ENCODE results near the gene CLEC16A.
"Not testable (repeated sequence)": the region's sequence is repeated elsewhere in the genome, so short reads cannot be mapped to it uniquely, and the experiment has no call there.

CLEC16A gene

GRCh38 chr16:11217651-11218603 lies 273.6 kb downstream of the CLEC16A start:
- TF ChIP-seq, protein P1, sequence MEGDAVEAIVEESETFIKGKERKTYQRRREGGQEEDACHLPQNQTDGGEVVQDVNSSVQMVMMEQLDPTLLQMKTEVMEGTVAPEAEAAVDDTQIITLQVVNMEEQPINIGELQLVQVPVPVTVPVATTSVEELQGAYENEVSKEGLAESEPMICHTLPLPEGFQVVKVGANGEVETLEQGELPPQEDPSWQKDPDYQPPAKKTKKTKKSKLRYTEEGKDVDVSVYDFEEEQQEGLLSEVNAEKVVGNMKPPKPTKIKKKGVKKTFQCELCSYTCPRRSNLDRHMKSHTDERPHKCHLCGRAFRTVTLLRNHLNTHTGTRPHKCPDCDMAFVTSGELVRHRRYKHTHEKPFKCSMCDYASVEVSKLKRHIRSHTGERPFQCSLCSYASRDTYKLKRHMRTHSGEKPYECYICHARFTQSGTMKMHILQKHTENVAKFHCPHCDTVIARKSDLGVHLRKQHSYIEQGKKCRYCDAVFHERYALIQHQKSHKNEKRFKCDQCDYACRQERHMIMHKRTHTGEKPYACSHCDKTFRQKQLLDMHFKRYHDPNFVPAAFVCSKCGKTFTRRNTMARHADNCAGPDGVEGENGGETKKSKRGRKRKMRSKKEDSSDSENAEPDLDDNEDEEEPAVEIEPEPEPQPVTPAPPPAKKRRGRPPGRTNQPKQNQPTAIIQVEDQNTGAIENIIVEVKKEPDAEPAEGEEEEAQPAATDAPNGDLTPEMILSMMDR (IDR thresholded peaks at IDR 0.05; ENCODE audit: extremely low read depth, missing control alignments): no peak
- no peak for DNase-seq (ENCODE audit: low spot score)

DNA sequence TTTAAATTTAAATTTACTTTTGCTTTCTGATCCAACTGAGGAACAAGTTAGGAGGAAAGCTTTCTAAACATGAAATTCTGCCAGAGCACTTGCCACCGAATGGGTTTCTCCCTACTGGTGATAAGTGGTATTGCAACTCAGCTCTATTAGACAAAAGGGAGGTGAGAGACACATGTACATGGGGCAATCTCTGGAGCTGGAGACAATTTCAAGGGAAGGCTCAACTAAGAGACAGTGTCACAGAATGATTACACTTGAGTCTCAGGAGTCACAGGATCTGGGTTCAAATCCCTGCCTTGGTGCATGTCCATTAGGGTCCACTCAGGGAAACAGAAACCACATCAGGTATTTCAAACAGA lies 274.2 kb downstream of the CLEC16A start:
- TF ChIP-seq, protein P1 (IDR thresholded peaks at IDR 0.05; ENCODE audit: extremely low read depth, missing control alignments): peak; percentile 7
- no peak for DNase-seq (ENCODE audit: low spot score)

DNA sequence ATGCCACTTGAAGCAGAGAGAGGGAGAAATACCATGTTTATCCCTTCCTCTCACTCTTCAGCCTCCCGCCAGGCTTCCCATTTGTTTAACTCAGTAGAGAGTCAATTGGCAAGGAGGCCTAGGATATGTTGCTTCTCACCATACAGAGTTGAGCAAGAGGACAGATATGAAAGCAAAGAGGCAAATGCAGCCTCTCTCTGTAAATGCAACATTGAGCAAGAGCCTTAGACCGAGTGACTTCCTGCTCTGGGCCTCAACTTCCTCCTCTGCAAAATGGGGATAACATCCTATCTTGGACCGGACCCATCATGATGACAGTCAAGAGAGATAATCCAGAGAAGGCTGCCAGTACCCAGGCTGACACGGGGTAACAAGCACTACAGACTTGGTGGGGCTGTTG lies 274.8 kb downstream of the CLEC16A start:
- TF ChIP-seq, protein P1 (IDR thresholded peaks at IDR 0.05; ENCODE audit: extremely low read depth, missing control alignments): no peak
- no peak for DNase-seq (ENCODE audit: low spot score)

DNA sequence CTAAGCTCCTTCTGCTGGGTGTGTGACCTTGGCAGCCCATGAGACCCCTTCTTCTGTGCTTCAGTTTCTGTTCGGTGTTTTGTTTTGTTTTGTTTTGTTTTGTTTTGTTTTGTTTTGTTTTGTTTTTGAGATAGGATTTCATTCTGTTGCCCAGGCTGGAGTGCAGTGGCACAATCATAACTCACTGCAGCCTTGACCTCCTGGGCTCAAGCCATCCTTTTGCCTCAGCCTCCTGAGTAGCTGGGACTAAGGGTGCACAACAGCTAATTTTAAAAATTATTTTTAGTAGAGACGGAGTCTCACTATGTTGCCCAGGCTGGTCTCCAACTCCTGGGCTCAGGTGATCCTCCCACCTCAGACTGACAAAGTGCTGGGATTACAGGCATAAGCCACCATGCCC lies 276.1 kb downstream of the CLEC16A start:
- not testable (repeated sequence) for DNase-seq (ENCODE audit: low spot score)

DNA sequence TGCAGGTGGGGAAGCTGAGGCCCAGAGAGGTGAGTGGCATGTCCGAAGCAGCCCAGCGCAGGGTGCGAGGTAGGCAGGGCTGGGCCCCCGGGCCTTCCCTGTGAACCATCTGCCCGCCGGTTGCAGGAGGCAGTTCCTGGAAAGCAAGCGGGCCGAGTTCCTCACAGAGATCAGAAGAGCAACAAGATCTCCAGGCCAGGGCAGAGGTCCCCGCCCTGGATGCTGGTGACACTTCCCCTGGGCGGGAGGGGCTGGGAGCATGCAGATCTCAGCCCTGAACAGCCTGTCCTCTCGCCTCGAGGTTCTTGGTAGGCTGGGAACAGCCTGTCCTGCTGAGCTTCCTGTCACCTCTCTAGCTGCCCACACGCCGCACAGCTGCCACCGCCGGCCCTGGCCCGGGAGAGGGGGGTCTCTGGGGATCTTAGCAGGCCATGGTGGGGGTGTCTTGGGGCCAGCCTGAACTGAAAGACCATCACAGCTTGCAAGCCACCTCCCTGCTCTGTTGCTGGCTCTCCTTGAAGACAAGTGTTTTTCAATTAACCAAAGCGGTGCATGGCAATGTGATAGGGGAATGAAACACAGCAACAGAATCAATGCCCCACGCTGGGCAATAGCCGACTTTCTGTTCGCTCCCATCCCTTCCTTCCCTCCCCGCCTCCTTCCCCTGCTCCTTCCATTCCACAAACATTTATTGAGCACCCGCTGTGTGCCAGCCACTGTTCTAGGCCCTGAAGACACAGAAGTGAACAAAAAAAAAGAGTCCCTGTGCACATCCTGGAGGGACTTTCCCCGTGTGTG lies 279.9 kb downstream of the CLEC16A start:
- TF ChIP-seq, protein P1 (IDR thresholded peaks at IDR 0.05; ENCODE audit: extremely low read depth, missing control alignments): no peak
- DNase-seq (ENCODE audit: low spot score): peak; percentile 81

GRCh38 chr16:11224894-11225676 lies 280.7 kb downstream of the CLEC16A start:
- TF ChIP-seq, protein P1 (IDR thresholded peaks at IDR 0.05; ENCODE audit: extremely low read depth, missing control alignments): no peak
- peak; percentile 91 for DNase-seq (ENCODE audit: low spot score)

DNA sequence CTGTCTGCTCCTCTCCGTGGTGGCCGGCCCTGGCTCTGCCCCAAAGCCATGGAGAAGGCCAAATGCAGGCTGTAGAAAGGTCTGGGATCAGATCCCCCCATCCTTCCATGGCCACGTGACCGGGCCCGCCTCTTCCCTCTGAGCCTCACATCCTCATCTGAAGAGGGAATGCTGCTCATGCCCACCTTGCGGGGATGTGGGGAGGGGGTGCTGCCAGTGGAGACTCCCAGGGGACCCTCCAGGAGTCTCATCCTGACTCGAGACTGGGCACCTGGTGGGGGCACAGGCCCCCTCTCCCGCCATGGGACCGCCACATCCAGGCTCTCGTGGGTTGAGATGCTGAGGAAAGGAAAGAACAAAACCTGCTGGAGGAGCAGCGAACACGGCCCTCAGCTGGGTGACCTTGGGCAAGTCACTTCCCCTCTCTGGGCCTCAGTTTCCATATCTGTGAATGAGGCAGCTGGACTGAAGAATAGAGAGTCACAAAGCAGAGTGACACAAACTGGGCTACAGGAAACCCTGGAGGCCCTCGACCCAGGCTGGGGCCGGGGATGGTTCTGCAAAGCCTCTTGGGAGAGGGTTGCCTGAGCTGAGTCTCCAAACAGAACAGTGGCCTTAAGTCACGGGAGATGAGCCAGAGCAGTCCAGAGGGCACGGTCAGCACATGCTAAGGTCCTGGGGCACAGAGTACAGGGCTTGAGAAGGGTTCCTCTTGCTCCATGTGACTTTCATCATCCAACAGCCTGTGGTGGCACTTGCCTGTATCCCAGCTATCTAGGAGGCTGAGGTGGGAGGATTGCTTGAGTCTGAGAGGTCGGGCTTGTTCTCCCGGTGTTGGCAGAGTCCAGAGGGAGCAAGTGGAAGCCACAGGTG lies 281.5 kb downstream of the CLEC16A start:
- TF ChIP-seq, protein P1 (IDR thresholded peaks at IDR 0.05; ENCODE audit: extremely low read depth, missing control alignments): no peak
- DNase-seq (ENCODE audit: low spot score): no peak

Data from GM20000 (cell line).